ENCODE results near the gene RPS6KC1.
"Not testable (repeated sequence)": the region's sequence is repeated elsewhere in the genome, so short reads cannot be mapped to it uniquely, and the experiment has no call there.

Gene RPS6KC1

DNA sequence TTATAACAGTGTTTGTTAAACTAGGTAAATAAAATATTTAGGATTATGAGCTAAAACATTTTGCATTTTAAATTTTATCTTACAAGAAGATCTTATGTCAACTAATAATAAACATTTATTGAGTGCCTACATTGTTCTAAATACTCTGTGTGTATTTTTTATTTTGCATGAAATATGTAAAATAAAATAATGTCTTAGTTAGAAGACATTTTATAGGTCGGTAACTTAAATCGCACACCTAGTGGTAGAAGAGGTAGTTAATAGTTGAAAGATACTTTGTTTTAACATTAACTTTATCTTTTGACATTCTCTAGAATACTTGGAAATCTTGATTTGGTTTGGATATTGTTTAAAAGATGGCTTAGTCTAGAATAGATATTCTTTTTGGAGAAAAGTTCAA is 60.5 kb downstream of the RPS6KC1 start:
- H3K4me1 ChIP-seq (ENCODE audit: control insufficient read depth, insufficient read depth, low read length, poor library complexity, severe bottlenecking): no peaks in the 10 kb centered on the region
- H3K9me3 ChIP-seq (ENCODE audit: control insufficient read depth, low read length): no peaks in the 10 kb centered on the region
- H3K4me3 ChIP-seq (ENCODE audit: extremely low read depth, insufficient read depth, low read length, poor library complexity, severe bottlenecking): no peak overlapping the region
- whole genome bisulfite sequencing, 2 experiments (ENCODE audit: insufficient coverage in 2 of 2): no CpG with 5 or more reads among the region's 2 CpGs
- H3K36me3 ChIP-seq (ENCODE audit: control insufficient read depth, insufficient read depth, low read length): no peaks in the 10 kb centered on the region
- no peak overlapping the region for H3K27ac ChIP-seq (ENCODE audit: low read depth, low read length, severe bottlenecking)

DNA sequence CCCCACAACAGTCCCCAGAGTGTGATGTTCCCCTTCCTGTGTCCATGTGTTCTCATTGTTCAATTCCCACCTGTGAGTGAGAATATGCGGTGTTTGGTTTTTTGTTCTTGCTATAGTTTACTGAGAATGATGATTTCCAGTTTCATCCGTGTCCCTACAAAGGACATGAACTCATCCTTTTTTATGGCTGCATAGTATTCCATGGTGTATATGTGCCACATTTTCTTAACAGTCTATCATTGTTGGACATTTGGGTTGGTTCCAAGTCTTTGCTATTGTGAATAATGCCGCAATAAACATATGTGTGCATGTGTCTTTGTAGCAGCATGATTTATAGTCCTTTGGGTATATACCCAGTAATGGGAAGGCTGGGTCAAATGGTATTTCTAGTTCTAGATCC is 61.7 kb downstream of the RPS6KC1 start:
- H3K36me3 ChIP-seq (ENCODE audit: control insufficient read depth, insufficient read depth, low read length); H3K4me1 ChIP-seq (ENCODE audit: control insufficient read depth, insufficient read depth, low read length, poor library complexity, severe bottlenecking); H3K27ac ChIP-seq (ENCODE audit: low read depth, low read length, severe bottlenecking); H3K9me3 ChIP-seq (ENCODE audit: control insufficient read depth, low read length); H3K4me3 ChIP-seq (ENCODE audit: extremely low read depth, insufficient read depth, low read length, poor library complexity, severe bottlenecking): not testable (repeated sequence)
- whole genome bisulfite sequencing, 2 experiments (ENCODE audit: insufficient coverage in 2 of 2): no CpG with 5 or more reads among the region's 3 CpGs

DNA sequence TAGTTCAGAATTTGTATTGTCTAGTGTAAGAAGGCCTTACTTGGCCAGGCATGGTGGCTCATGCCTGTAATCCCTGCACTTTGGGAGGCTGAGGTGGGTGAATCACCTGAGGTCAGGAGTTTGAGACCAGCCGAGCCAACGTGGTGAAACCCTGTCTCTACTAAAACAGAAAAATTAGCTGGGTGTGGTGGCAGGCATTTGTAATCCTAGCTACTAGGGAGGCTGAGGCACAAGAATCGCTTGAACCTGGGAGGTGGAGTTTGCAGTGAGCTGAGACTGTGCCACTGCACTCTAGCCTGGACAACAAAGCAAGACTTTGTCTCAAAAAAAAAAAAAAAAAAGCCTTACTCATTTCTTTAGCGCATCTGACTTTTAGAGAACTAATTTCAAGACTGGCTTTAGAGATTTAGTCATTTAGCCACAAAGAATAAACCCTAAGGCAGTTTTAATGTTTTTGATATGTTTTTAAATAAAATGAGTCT is 66.7 kb downstream of the RPS6KC1 start:
- not testable (repeated sequence) for H3K36me3 ChIP-seq (ENCODE audit: control insufficient read depth, insufficient read depth, low read length); H3K4me3 ChIP-seq (ENCODE audit: extremely low read depth, insufficient read depth, low read length, poor library complexity, severe bottlenecking); H3K27ac ChIP-seq (ENCODE audit: low read depth, low read length, severe bottlenecking); H3K4me1 ChIP-seq (ENCODE audit: control insufficient read depth, insufficient read depth, low read length, poor library complexity, severe bottlenecking); H3K9me3 ChIP-seq (ENCODE audit: control insufficient read depth, low read length)
- no CpG with 5 or more reads among the region's 4 CpGs for WGBS, 2 experiments (ENCODE audit: insufficient coverage in 2 of 2)

DNA sequence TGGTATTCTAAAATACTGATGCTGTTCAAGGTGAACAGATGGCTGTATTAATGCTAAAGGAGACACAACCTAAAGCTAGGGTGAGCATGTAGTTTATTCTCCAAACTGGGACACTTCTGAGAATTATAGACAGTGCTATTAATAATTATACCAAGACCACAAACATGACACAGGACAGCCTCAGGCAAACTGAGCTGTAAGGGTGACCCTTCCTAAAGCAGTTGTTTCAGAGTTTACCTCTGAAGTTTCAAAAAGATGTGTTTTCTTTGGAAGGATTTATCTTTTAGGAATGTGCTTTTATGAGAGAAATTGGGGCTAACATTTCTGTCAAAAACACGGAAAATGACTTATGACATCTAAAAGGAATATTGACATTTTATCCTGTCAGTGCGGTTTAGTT is 68.8 kb downstream of the RPS6KC1 start:
- peaks cover 6% of the 10 kb centered on the region for H3K36me3 ChIP-seq (ENCODE audit: control insufficient read depth, insufficient read depth, low read length)
- 100% methylated on average over 1 of the region's 2 CpGs for WGBS, 2 experiments (ENCODE audit: insufficient coverage in 2 of 2)
- no peak overlapping the region for H3K27ac ChIP-seq (ENCODE audit: low read depth, low read length, severe bottlenecking)
- H3K4me3 ChIP-seq (ENCODE audit: extremely low read depth, insufficient read depth, low read length, poor library complexity, severe bottlenecking): no peak overlapping the region
- no peaks in the 10 kb centered on the region for H3K9me3 ChIP-seq (ENCODE audit: control insufficient read depth, low read length)
- peaks cover 5% of the 10 kb centered on the region for H3K4me1 ChIP-seq (ENCODE audit: control insufficient read depth, insufficient read depth, low read length, poor library complexity, severe bottlenecking)

DNA sequence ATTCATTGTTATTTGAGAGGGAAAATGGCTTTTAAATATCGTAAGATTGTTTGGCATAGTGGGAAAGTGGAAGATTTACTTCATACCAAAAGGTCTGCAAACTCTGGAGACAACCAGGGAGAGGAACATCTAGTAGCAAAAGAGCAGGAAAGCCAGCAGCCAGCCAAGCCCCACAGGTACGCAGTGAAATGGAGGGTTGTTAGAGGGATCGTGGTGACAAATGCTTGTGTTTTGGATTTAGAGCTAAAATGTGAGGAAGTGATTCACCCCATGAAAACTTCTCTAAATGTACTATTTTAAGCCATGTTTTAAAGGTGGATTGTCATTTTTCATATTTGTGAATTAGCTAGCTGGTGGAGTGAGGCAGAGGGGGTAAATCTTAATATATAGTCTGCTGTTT is 69.3 kb downstream of the RPS6KC1 start:
- Histone ChIP-seq H3K4me3 (ENCODE audit: extremely low read depth, insufficient read depth, low read length, poor library complexity, severe bottlenecking) (no peak overlapping the region), H3K4me1 (ENCODE audit: control insufficient read depth, insufficient read depth, low read length, poor library complexity, severe bottlenecking) (peaks cover 5% of the 10 kb centered on the region), H3K27ac (ENCODE audit: low read depth, low read length, severe bottlenecking) (peak overlapping the region; percentile 16), H3K9me3 (ENCODE audit: control insufficient read depth, low read length) (no peaks in the 10 kb centered on the region), H3K36me3 (ENCODE audit: control insufficient read depth, insufficient read depth, low read length) (peaks cover 6% of the 10 kb centered on the region)
- WGBS, 2 experiments (ENCODE audit: insufficient coverage in 2 of 2): 83 to 100% methylated on average over 2 to 3 of the region's 3 CpGs

DNA sequence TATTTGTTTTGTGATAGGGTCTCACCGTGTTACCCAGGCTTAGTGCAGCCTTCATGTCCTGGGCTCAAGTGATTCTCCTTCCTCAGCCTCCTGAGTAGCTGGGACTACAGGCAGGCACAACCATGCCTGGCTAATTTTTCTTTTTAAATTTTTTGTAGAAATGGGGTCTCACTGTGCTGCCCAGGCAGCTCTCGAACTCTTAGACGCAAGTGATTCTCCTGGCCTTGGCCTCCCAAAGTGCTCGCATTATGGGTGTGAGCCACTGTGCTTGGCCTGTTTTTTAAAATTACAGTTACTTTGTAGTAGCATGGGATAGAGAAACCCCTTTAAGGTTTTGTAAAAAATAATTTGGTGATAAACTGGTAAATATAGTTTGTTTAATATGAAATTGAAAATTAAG is 69.9 kb downstream of the RPS6KC1 start:
- Histone ChIP-seq H3K36me3 (ENCODE audit: control insufficient read depth, insufficient read depth, low read length) (peaks cover 6% of the 10 kb centered on the region), H3K27ac (ENCODE audit: low read depth, low read length, severe bottlenecking) (no peak overlapping the region), H3K4me1 (ENCODE audit: control insufficient read depth, insufficient read depth, low read length, poor library complexity, severe bottlenecking) (peaks cover 5% of the 10 kb centered on the region), H3K9me3 (ENCODE audit: control insufficient read depth, low read length) (no peaks in the 10 kb centered on the region), H3K4me3 (ENCODE audit: extremely low read depth, insufficient read depth, low read length, poor library complexity, severe bottlenecking) (no peak overlapping the region)
- WGBS, 2 experiments (ENCODE audit: insufficient coverage in 2 of 2): 94 to 100% methylated on average over 2 to 4 of the region's 4 CpGs

DNA sequence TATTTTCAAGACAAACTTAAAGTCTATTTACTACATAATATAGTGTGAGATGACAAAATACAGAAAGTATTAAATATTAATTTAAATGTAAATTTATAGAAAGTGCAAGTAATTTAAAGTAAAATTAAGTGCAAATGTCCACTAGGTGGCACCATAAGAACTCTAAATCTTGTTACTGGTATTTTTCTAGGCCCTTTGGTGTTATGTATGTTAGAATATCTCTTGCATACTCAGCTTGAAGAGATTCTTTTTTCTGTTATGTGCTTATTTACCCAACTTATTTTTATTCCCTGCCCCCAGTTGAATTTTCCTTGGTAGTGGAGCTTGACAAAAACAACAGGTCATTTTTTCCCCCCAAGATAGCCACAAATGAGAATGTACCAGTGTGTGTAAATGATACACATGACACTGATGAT is 71.5 kb downstream of the RPS6KC1 start:
- H3K27ac ChIP-seq (ENCODE audit: low read depth, low read length, severe bottlenecking): no peak overlapping the region
- peaks cover 6% of the 10 kb centered on the region for H3K36me3 ChIP-seq (ENCODE audit: control insufficient read depth, insufficient read depth, low read length)
- H3K4me1 ChIP-seq (ENCODE audit: control insufficient read depth, insufficient read depth, low read length, poor library complexity, severe bottlenecking): peaks cover 5% of the 10 kb centered on the region
- H3K9me3 ChIP-seq (ENCODE audit: control insufficient read depth, low read length): no peaks in the 10 kb centered on the region
- no peak overlapping the region for H3K4me3 ChIP-seq (ENCODE audit: extremely low read depth, insufficient read depth, low read length, poor library complexity, severe bottlenecking)

DNA sequence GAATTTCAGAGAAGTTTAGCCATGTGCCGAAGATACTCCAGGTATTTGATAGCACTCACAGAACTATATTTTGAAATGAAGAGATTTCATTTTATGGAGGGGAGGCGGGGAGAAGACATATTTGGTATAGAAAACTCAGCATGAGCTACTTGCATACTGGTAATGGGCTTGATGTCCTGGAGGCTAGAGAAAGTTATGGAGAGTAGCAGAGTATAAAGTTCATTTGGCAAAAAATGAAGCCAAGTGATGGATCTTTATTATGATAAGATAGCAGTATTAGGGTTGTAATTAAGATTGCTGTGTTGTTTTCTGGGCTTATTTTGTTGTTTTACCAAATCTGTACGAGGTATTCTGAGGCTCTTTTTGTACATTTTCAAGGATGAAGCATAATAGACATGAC is 72.0 kb downstream of the RPS6KC1 start:
- Histone ChIP-seq H3K36me3 (ENCODE audit: control insufficient read depth, insufficient read depth, low read length) (peaks cover 6% of the 10 kb centered on the region), H3K4me1 (ENCODE audit: control insufficient read depth, insufficient read depth, low read length, poor library complexity, severe bottlenecking) (peaks cover 5% of the 10 kb centered on the region), H3K9me3 (ENCODE audit: control insufficient read depth, low read length) (no peaks in the 10 kb centered on the region), H3K27ac (ENCODE audit: low read depth, low read length, severe bottlenecking) (no peak overlapping the region), H3K4me3 (ENCODE audit: extremely low read depth, insufficient read depth, low read length, poor library complexity, severe bottlenecking) (no peak overlapping the region)
- 90 to 100% methylated on average over 1 of the region's 3 CpGs for WGBS, 2 experiments (ENCODE audit: insufficient coverage in 2 of 2)

DNA sequence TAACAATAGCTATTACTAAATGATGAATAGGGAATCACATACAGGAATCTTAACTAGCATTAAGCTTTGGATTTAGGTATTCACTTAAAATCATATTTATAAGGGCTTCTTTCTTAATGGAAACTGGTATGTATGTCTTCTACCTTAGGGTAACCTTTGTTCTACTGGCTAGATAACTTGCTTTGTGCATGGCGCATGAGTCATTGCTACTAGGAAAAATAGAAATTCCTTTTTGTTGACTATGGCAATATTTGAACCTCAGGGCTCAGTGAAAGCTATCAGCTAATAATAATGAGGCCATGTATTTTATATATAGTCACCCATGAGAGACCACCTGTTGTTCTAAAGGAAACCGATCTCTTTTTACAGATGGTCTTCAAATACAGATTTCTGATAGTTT is 72.5 kb downstream of the RPS6KC1 start:
- no peak overlapping the region for H3K4me3 ChIP-seq (ENCODE audit: extremely low read depth, insufficient read depth, low read length, poor library complexity, severe bottlenecking)
- H3K9me3 ChIP-seq (ENCODE audit: control insufficient read depth, low read length): no peaks in the 10 kb centered on the region
- no peak overlapping the region for H3K27ac ChIP-seq (ENCODE audit: low read depth, low read length, severe bottlenecking)
- 88 to 100% methylated on average over 1 of the region's 2 CpGs for WGBS, 2 experiments (ENCODE audit: insufficient coverage in 2 of 2)
- peaks cover 3% of the 10 kb centered on the region for H3K36me3 ChIP-seq (ENCODE audit: control insufficient read depth, insufficient read depth, low read length)
- peaks cover 5% of the 10 kb centered on the region for H3K4me1 ChIP-seq (ENCODE audit: control insufficient read depth, insufficient read depth, low read length, poor library complexity, severe bottlenecking)

DNA sequence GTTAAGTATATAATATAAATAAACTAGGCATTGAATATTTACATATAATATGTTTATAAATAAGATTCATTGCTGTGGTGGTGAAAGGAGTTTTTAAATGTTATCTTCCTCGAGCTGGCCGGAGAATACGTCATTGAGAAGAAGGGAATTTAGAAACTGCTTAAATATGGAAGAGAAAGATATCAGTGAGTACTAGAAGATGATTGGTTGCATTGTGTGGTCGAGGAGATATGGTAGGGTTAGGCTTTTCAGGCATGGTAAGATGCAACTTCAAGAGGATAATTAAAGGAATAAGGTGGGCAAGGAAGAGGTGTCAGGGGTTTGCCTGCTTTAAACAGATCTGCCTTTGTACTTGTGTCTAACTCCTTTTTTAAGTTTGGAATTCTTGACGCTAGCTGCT is 73.5 kb downstream of the RPS6KC1 start:
- Histone ChIP-seq H3K4me3 (ENCODE audit: extremely low read depth, insufficient read depth, low read length, poor library complexity, severe bottlenecking) (no peak overlapping the region), H3K36me3 (ENCODE audit: control insufficient read depth, insufficient read depth, low read length) (no peaks in the 10 kb centered on the region), H3K27ac (ENCODE audit: low read depth, low read length, severe bottlenecking) (no peak overlapping the region), H3K4me1 (ENCODE audit: control insufficient read depth, insufficient read depth, low read length, poor library complexity, severe bottlenecking) (peaks cover 5% of the 10 kb centered on the region), H3K9me3 (ENCODE audit: control insufficient read depth, low read length) (no peaks in the 10 kb centered on the region)
- WGBS, 2 experiments (ENCODE audit: insufficient coverage in 2 of 2): 93 to 94% methylated on average over 4 of the region's 5 CpGs

DNA sequence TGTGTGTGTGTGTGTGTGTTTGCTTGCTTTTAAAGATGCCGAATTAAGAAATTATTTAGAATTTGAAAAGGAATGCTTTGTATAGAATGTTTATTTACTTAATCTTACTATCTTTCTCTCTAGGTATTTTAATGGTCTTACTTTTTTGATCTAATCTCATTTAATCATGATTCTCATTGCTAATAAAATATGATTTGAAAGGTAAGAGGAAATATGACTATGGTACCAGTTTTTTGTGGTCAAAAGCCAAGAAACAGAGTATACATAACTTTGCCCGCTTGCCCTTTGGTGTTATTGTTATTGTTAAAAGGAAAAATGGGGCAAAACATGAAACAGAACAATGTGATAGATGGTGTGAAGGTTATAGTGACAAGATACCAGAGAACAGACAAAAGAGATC is 74.6 kb downstream of the RPS6KC1 start:
- 100% methylated on average over 1 of the region's 2 CpGs; no CpG with 5 or more reads in 1 of the 2 experiments for WGBS, 2 experiments (ENCODE audit: insufficient coverage in 2 of 2)
- no peak overlapping the region for H3K27ac ChIP-seq (ENCODE audit: low read depth, low read length, severe bottlenecking)
- no peaks in the 10 kb centered on the region for H3K36me3 ChIP-seq (ENCODE audit: control insufficient read depth, insufficient read depth, low read length)
- no peaks in the 10 kb centered on the region for H3K9me3 ChIP-seq (ENCODE audit: control insufficient read depth, low read length)
- no peak overlapping the region for H3K4me3 ChIP-seq (ENCODE audit: extremely low read depth, insufficient read depth, low read length, poor library complexity, severe bottlenecking)
- peaks cover 5% of the 10 kb centered on the region for H3K4me1 ChIP-seq (ENCODE audit: control insufficient read depth, insufficient read depth, low read length, poor library complexity, severe bottlenecking)

DNA sequence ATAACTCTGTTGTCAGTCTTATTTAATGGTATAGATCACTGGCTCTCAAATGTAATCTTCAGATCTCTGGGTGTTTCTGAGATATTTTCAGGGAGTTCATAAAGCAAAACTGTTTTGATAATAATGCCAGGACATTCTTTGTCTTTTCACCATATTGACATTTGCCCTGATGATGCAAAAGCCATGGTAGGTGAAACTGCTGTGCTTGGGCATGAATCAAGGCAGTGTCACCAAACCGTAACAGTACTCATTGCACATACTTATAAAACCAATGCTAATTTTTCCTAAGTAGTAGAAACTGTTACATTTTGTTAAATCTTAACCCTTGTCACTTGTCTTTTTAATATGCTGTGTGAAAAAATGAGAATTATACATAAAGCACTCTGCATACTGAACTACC is 76.0 kb downstream of the RPS6KC1 start:
- Histone ChIP-seq H3K4me1 (ENCODE audit: control insufficient read depth, insufficient read depth, low read length, poor library complexity, severe bottlenecking) (peaks cover 5% of the 10 kb centered on the region), H3K9me3 (ENCODE audit: control insufficient read depth, low read length) (no peaks in the 10 kb centered on the region), H3K4me3 (ENCODE audit: extremely low read depth, insufficient read depth, low read length, poor library complexity, severe bottlenecking) (no peak overlapping the region), H3K36me3 (ENCODE audit: control insufficient read depth, insufficient read depth, low read length) (no peaks in the 10 kb centered on the region), H3K27ac (ENCODE audit: low read depth, low read length, severe bottlenecking) (no peak overlapping the region)
- WGBS, 2 experiments (ENCODE audit: insufficient coverage in 2 of 2): no CpG with 5 or more reads among the region's 1 CpG
